ENCODE results near the gene STX2.
"Not testable (repeated sequence)": the region's sequence is repeated elsewhere in the genome, so short reads cannot be mapped to it uniquely, and the experiment has no call there.

STX2 gene

GRCh38 chr12:130860311-130860710 is 21.3 kb upstream of the STX2 start:
- no peak for TF ChIP-seq JUND (IDR thresholded peaks at IDR 0.05; ENCODE audit: low read depth)
- in situ Hi-C loops (cut with HindIII; ENCODE audit: low pct_unique_long_range_greater_than_20kb, low sequenced_read_pairs), result no loop called here
- DNase-seq (ENCODE audit: low read depth in 1 of 2, low spot score in 1 of 2), result no peak

- in situ Hi-C loops (cut with HindIII; ENCODE audit: low pct_unique_long_range_greater_than_20kb, low sequenced_read_pairs), result no loop called here
- no peak for TF ChIP-seq JUND (IDR thresholded peaks at IDR 0.05; ENCODE audit: low read depth)
- DNase-seq (ENCODE audit: low read depth in 1 of 2, low spot score in 1 of 2), result peak in 1 of 2 experiments; percentile 44
These were observed 20.1 kb upstream of the STX2 start for GRCh38 chr12:130859161-130859560.

DNA sequence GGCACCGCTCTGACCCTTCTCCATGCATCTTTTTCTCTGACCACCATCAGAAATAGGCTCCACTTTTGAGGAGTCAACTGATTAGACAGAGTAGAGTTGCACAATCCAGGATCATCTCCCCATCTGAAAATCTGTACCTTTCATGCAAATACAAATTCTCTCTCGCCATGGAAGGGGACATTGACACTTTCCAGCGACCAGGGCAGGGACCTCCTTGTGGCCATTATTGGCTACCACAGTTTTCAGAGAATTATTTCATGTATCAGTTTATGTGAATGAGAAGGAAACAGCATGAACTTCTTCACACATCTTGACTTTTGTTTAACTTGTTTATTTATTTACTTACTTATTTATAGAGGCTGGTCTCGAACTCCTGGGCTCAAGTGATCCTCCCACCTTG is 19.0 kb upstream of the STX2 start:
- TF ChIP-seq JUND (IDR thresholded peaks at IDR 0.05; ENCODE audit: low read depth), result no peak
- DNase-seq (ENCODE audit: low read depth in 1 of 2, low spot score in 1 of 2), result no peak
- in situ Hi-C loops (cut with HindIII; ENCODE audit: low pct_unique_long_range_greater_than_20kb, low sequenced_read_pairs), result no loop called here

- in situ Hi-C loops (cut with HindIII; ENCODE audit: low pct_unique_long_range_greater_than_20kb, low sequenced_read_pairs), result no loop called here
- no peak for TF ChIP-seq JUND (IDR thresholded peaks at IDR 0.05; ENCODE audit: low read depth)
- no peak for DNase-seq (ENCODE audit: low read depth in 1 of 2, low spot score in 1 of 2)
These were observed 17.0 kb upstream of the STX2 start for GRCh38 chr12:130856088-130856487.

- no peak for DNase-seq (ENCODE audit: low read depth in 1 of 2, low spot score in 1 of 2)
- in situ Hi-C loops (cut with HindIII; ENCODE audit: low pct_unique_long_range_greater_than_20kb, low sequenced_read_pairs), result no loop called here
- no peak for TF ChIP-seq JUND (IDR thresholded peaks at IDR 0.05; ENCODE audit: low read depth)
These were observed 11.5 kb upstream of the STX2 start for GRCh38 chr12:130850418-130851021.

DNA sequence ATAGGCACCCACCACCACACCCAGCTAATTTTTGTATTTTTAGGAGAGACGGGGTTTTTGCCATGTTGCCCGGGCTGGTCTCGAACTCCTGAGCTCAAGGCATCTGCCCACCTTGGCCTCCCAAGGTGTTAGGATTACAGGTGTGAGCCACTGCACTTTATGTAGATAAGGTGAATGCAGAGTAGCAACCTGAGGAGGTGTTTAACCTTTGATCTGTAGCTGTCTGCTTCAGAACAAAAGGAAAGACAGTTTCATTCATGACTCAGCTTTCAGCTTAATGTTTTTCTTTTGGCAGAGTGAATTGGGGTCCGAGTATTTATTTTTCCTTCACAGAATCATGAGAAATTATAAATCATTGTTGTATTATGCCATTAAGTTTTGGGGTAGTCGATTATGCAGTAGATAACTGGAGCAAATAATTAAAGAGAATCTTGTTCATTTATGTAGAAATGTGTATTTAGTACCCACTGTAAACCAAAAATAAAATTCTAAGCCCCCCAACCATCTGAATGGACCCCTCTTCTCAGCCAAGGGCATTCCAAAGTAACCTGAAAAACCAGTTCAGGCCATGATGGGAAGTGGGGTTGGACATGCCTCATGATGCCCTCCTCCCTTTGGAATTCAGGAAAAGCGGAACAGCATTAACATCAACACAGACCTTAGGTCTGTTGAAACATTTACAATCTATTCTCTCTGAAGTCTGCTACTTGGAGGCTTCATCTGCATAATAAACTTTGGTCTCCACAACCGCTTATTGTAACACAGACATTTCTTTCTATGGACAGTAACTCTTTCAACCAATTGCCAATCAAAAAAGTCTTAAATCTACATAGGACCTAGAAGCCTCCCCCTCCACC is 10.7 kb upstream of the STX2 start:
- TF ChIP-seq JUND (IDR thresholded peaks at IDR 0.05; ENCODE audit: low read depth), result no peak
- peak in 1 of 2 experiments; percentile 75 for DNase-seq (ENCODE audit: low read depth in 1 of 2, low spot score in 1 of 2)
- in situ Hi-C loops (cut with HindIII; ENCODE audit: low pct_unique_long_range_greater_than_20kb, low sequenced_read_pairs), result no loop called here

DNA sequence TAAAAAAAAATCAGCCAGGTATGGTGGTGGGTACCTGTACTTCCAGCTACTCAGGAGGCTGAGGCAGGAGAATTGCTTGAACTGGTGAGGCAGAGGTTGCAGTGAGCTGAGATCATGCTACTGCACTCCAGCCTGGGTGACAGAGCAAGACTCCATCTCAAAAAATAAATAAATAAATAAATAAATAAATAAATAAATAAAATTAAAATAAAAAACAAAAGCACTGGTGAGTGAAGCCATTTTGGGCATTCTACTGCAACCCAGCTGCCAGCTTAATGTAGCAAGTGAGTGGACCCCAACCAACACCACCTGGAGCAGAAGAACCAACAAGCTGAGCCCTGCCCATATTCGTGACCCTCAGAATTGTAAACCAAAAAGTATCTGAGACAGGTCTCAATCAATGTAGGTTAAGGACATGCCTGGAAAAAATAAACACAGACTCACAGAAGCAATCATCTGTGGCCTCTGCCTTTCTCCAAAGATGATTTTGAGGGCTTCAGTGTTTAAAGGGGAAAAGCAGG is 9.8 kb upstream of the STX2 start:
- DNase-seq (ENCODE audit: low read depth in 1 of 2, low spot score in 1 of 2); in situ Hi-C loops (cut with HindIII; ENCODE audit: low pct_unique_long_range_greater_than_20kb, low sequenced_read_pairs): not testable (repeated sequence)

DNA sequence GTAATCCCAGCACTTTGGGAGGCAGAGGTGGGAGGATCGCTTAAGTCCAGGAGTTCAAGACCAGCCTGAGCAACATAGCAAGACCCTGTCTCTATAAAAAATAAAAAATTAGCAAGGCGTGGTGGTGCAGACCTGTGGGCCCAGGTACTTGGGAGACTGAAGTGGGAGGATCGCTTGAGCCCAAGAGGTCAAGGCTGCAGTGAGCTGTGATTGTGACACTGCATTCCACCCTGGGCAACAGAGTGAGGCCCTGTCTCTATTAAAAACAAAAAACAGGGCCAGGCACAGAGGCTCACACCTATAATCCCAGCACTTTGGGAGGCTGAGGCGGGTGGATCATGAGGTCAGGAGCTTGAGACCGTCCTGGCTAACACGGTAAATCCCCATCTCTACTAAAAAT is 9.1 kb upstream of the STX2 start:
- in situ Hi-C loops (cut with HindIII; ENCODE audit: low pct_unique_long_range_greater_than_20kb, low sequenced_read_pairs); DNase-seq (ENCODE audit: low read depth in 1 of 2, low spot score in 1 of 2): not testable (repeated sequence)

DNA sequence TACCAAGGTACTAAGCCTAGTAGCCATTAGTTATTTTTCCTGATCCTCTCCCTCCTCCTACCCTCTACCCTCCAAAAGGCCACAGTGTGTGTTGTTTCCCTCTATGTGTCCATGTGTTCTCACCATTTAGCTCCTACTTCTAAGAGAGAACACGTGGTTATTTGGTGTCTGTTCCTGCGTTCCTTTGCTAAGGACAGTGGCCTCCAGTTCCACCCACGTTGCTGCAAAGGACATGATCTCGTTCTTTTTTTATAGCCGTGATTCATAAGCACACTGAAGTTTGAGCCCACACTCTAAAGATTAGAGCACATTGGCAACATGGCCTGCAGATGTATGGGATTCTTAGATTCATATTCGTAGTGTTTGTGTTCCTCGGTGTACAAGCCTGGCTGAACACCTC is 8.1 kb upstream of the STX2 start:
- in situ Hi-C loops (cut with HindIII; ENCODE audit: low pct_unique_long_range_greater_than_20kb, low sequenced_read_pairs), result no loop called here
- no peak for TF ChIP-seq JUND (IDR thresholded peaks at IDR 0.05; ENCODE audit: low read depth)
- no peak for DNase-seq (ENCODE audit: low read depth in 1 of 2, low spot score in 1 of 2)

- in situ Hi-C loops (cut with HindIII; ENCODE audit: low pct_unique_long_range_greater_than_20kb, low sequenced_read_pairs), result no loop called here
- TF ChIP-seq JUND (IDR thresholded peaks at IDR 0.05; ENCODE audit: low read depth), result no peak
These were observed 7.3 kb upstream of the STX2 start for GRCh38 chr12:130846369-130846768.

DNA sequence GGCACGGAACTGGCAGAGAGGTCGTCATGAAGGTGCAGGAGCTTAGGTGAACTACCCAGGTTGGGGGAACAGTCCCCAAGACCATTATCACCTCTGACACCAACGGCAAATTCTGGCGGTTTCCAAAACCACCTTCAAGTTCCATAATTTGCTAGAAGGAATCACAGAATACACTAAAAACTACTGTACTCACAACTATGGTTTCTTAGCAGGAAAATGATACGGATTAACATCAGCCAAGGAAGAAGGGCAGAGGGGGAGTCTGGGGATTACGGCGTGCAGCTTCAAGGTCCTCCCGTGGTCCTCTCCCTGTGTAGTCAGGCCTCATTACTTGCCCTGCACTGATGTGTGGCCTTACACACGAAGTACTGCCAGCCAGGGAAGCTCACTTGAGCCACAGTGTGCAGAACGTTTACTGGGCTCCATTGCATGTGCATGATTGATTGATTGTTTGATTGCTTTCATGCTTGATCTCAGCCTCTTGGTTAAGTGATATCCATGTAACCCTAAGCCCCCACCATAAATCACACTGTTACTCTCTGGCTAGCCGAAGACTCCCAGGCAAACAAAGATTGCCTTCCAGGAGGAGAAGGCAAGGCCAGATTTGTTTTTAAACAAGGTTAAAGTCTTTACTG is 837 bp upstream of the STX2 start:
- no peak for DNase-seq (ENCODE audit: low read depth in 1 of 2, low spot score in 1 of 2)
- no peak for TF ChIP-seq JUND (IDR thresholded peaks at IDR 0.05; ENCODE audit: low read depth)
- in situ Hi-C loops (cut with HindIII; ENCODE audit: low pct_unique_long_range_greater_than_20kb, low sequenced_read_pairs), result no loop called here

More at GRCh38 chr12:130846369-130846768, 7.3 kb upstream of the STX2 start:
- no peak for DNase-seq (ENCODE audit: low read depth in 1 of 2, low spot score in 1 of 2)

DNA sequence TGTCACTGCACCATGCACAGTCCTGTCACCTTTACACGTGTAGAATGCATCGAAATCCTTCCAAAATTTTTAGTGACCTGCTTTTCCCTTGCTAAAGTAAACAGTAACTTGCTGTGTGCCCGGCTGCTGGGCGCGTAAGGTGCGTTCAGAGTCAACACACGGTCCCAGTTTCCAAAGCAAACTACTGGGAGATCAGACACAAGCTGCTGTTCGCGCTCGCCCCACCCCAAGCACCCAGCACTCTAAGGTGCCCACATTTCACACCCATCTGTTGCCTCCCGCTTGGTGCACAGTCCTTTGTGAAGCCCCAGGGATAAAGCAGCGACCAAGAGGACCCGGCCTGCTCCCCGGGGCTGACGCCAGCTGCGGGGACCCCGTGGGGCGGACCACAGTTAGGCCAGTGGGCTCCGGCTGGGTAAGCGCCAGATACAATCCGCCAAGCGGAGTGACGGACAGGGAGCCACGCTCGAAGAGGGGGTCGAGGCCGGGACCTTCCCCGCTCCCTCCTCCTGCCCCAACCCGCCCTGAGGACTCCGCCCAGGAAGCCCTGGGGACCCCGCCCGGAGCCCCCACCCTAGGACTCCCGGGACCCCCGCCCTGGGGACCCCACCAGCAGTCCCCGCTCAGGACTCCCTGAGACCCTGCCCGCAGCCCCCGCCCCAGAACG is 633 bp downstream of the STX2 start:
- no peak for TF ChIP-seq JUND (IDR thresholded peaks at IDR 0.05; ENCODE audit: low read depth)
- DNase-seq (ENCODE audit: low read depth in 1 of 2, low spot score in 1 of 2), result peak; percentile 32 to 38
- in situ Hi-C loops (cut with HindIII; ENCODE audit: low pct_unique_long_range_greater_than_20kb, low sequenced_read_pairs), result no loop called here
